Loucy (cell line): Measurements from ENCODE around the gene CYTH4.
A peak's percentile ranks its signal among the peaks of the same experiment; 100 is the strongest.

ENCODE experiments used
- H2AFZ ChIP-seq: fragments of 200-600 bp; sonication (generic); 2 replicates; pipeline ENCODE4 v1.6.0; 2016; ENCODE audit warnings: antibody characterized with exemption, mild to moderate bottlenecking, low read length, moderate library complexity
- H3F3A ChIP-seq: fragments of 200-600 bp; 2 replicates; pipeline ENCODE4 v1.6.0; 2016; ENCODE audit warnings: antibody characterized with exemption, low read depth, mild to moderate bottlenecking
- H3K27me3 ChIP-seq: fragments of 200-600 bp; sonication (generic); 2 replicates; pipeline ENCODE4 v1.6.1; 2014; ENCODE audit warnings: low read length, mild to moderate bottlenecking; ENCODE audit not compliant: insufficient read depth, poor library complexity, severe bottlenecking
- H3K36me3 ChIP-seq: fragments of 200-600 bp; sonication (generic); 2 replicates; pipeline ENCODE4 v1.6.1; 2016; ENCODE audit warnings: low read length; ENCODE audit not compliant: insufficient read depth
- H3K4me1 ChIP-seq: fragments of 200-600 bp; sonication (generic); 2 replicates; pipeline ENCODE4 v1.5.1; 2014; ENCODE audit warnings: low read length, mild to moderate bottlenecking; ENCODE audit not compliant: insufficient read depth, poor library complexity, severe bottlenecking
- H3K4me2 ChIP-seq: fragments of 200-600 bp; sonication (generic); 2 replicates; pipeline ENCODE4 v1.6.0; 2014; ENCODE audit warnings: antibody characterized with exemption, low read length, low read depth, mild to moderate bottlenecking; ENCODE audit not compliant: poor library complexity, severe bottlenecking
- H3K4me3 ChIP-seq: fragments of 200-600 bp; sonication (generic); 2 replicates; pipeline ENCODE4 v1.5.1; 2014; ENCODE audit warnings: low read length, mild to moderate bottlenecking, mixed read lengths; ENCODE audit not compliant: poor library complexity, severe bottlenecking
- H3K79me2 ChIP-seq: fragments of 200-600 bp; sonication (generic); 2 replicates; pipeline ENCODE4 v1.6.1; 2014; ENCODE audit warnings: low read length; ENCODE audit not compliant: insufficient read depth
- H3K9ac ChIP-seq: fragments of 200-600 bp; sonication (generic); 2 replicates; pipeline ENCODE4 v1.6.0; 2014; ENCODE audit warnings: mild to moderate bottlenecking, low read depth, low read length, moderate library complexity; ENCODE audit not compliant: poor library complexity, severe bottlenecking
- H3K9me2 ChIP-seq: fragments of 200-600 bp; sonication (generic); replicated peaks from 2 replicates; pipeline ENCODE4 v1.6.1; 2016; ENCODE audit warnings: low read depth, low read length, mixed read lengths
- H3K9me3 ChIP-seq: fragments of 200-600 bp; sonication (generic); 2 replicates; pipeline ENCODE4 v1.6.1; 2014; ENCODE audit warnings: mild to moderate bottlenecking, antibody characterized with exemption, low read length, low read depth; ENCODE audit not compliant: insufficient read depth
- H4K20me1 ChIP-seq: fragments of 200-600 bp; sonication (generic); 2 replicates; pipeline ENCODE4 v1.6.0; 2014; ENCODE audit warnings: antibody characterized with exemption, low read length, mild to moderate bottlenecking; ENCODE audit not compliant: insufficient read depth, poor library complexity, severe bottlenecking
- CTCF ChIP-seq: fragments of 200-600 bp; sonication (generic); conservative IDR thresholded peaks from 2 replicates; pipeline ENCODE4 v1.5.1; 2014; ENCODE audit warnings: mild to moderate bottlenecking, antibody characterized with exemption, low read length
- EZH2phosphoT487 ChIP-seq: fragments of 200-600 bp; IDR thresholded peaks from 2 replicates; pipeline ENCODE4 v1.6.1; 2018; ENCODE audit warnings: antibody characterized with exemption, mild to moderate bottlenecking, moderate library complexity, borderline replicate concordance

CYTH4 gene

GRCh38 chr22:37260901-37261336 is 21.4 kb upstream of the CYTH4 start:
- Histone ChIP-seq H4K20me1 (no peaks in the 10 kb centered on the region), H3K27me3 (no peaks in the 10 kb centered on the region), H3K4me1 (peaks cover 35% of the 10 kb centered on the region), H3K4me3 (no peak overlapping the region), H3K9ac (no peak overlapping the region), H3F3A (no peaks in the 10 kb centered on the region), H3K79me2 (no peaks in the 10 kb centered on the region), H3K4me2 (no peak overlapping the region), H3K9me2 (no peaks in the 10 kb centered on the region), H3K9me3 (peaks cover 9% of the 10 kb centered on the region; the same call in 1 of the 2 replicates), H2AFZ (peak overlapping the region; percentile 50; the same call in 1 of the 2 replicates), H3K36me3 (no peaks in the 10 kb centered on the region)
- TF ChIP-seq EZH2phosphoT487 (no peak), CTCF (peak; percentile 96)

- Histone ChIP-seq H3K36me3 (no peaks in the 10 kb centered on the region), H3K27me3 (no peaks in the 10 kb centered on the region), H3K4me2 (no peak overlapping the region), H3F3A (no peaks in the 10 kb centered on the region), H3K4me3 (no peak overlapping the region), H3K9me3 (peaks cover 9% of the 10 kb centered on the region; the same call in 1 of the 2 replicates), H3K4me1 (peaks cover 38% of the 10 kb centered on the region), H3K9me2 (no peaks in the 10 kb centered on the region), H3K79me2 (no peaks in the 10 kb centered on the region), H3K9ac (no peak overlapping the region), H4K20me1 (no peaks in the 10 kb centered on the region), H2AFZ (no peak overlapping the region)
- TF ChIP-seq CTCF = no peak
- TF ChIP-seq EZH2phosphoT487 = no peak
Measured at GRCh38 chr22:37262346-37262745, 20.0 kb upstream of the CYTH4 start.

- H3K4me2 ChIP-seq = no peak overlapping the region
- H3K79me2 ChIP-seq = no peaks in the 10 kb centered on the region
- no peak for TF ChIP-seq CTCF
- TF ChIP-seq EZH2phosphoT487 = no peak
- H2AFZ ChIP-seq = 0 out of 2 replicates have a peak overlapping the region, but pooled peaks have one; percentile 16
- no peaks in the 10 kb centered on the region for H3K9me2 ChIP-seq
- no peaks in the 10 kb centered on the region for H3K36me3 ChIP-seq
- no peaks in the 10 kb centered on the region for H3F3A ChIP-seq
- peaks cover 9% of the 10 kb centered on the region; the same call in 1 of the 2 replicates for H3K9me3 ChIP-seq
- H3K27me3 ChIP-seq = no peaks in the 10 kb centered on the region
- no peaks in the 10 kb centered on the region for H4K20me1 ChIP-seq
- H3K4me3 ChIP-seq = no peak overlapping the region
- H3K4me1 ChIP-seq = peaks cover 41% of the 10 kb centered on the region
- H3K9ac ChIP-seq = no peak overlapping the region
Measured at GRCh38 chr22:37263966-37264887, 18.1 kb upstream of the CYTH4 start.
